ENCODE data around the gene NDUFS6. TPM values are rescaled to one million over a fixed set of nuclear protein-coding genes. Genes with fewer than 3 reads are reported as not detected.

Gene NDUFS6
- total and polyA plus RNA-seq, 2 of the 8 experiments (the other 6 are each of a cell fraction or from before 2014, with no cell fraction given), result 72.7 to 191 TPM

DNA sequence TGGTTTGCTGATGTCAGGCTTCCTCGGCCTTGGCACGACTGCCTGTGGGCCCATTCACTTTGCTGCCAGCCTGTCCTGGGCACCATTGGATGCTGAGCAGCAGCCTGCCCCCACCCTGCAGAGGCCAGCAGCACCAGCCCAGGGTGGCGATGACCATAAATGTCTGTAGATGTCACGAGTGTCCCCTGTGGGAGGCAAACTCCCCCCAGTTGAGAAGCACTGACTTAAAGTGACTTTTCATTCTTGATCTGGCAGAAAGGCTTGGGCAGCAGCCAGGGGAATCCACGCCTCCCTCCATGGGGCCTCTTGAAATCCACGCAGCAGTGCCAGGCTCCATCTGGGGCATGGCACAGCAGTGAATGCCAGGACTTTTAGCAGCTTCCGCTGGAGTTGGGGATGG is 59.7 kb downstream of the NDUFS6 start:
- Histone ChIP-seq H2BK120ac (replicated peaks; ENCODE audit: low read depth, low read length) (no peak overlapping the region), H3K23ac (ENCODE audit: insufficient read length) (no peak overlapping the region), H3K4me2 (ENCODE audit: insufficient read depth in 1 of 2, low read depth in 2 of 2, low read length in 2 of 2) (no peak overlapping the region), H3K9ac (replicated peaks in 1 of 4; ENCODE audit: extremely low read depth in 1 of 4, low read depth in 3 of 4, low read length in 3 of 4) (no peak overlapping the region), H4K20me1 (replicated peaks in 1 of 2; ENCODE audit: control insufficient read depth in 1 of 2, insufficient read depth in 2 of 2, low read length in 2 of 2) (no peaks in the 10 kb centered on the region), H3K23me2 (ENCODE audit: low read depth, low read length) (no peaks in the 10 kb centered on the region), H3K79me1 (ENCODE audit: low read depth, low read length) (no peaks in the 10 kb centered on the region), H2AFZ (ENCODE audit: low read length) (no peak overlapping the region), H3K9me3 (ENCODE audit: insufficient read depth in 2 of 2, low read depth in 1 of 2, low read length in 1 of 2) (no peaks in the 10 kb centered on the region), H4K91ac (replicated peaks; ENCODE audit: insufficient read length, low read length) (no peak overlapping the region), H3K79me2 (ENCODE audit: control insufficient read depth in 1 of 2, insufficient read depth in 2 of 2, low read length in 2 of 2) (no peaks in the 10 kb centered on the region), H2BK20ac (ENCODE audit: low read length) (no peak overlapping the region), H2AK5ac (ENCODE audit: low read depth, low read length) (no peak overlapping the region), H3K36me3 (ENCODE audit: control insufficient read depth in 2 of 4, insufficient read depth in 4 of 4, low read length in 3 of 4) (no peaks in the 10 kb centered on the region), H4K5ac (ENCODE audit: insufficient read length, low read depth, low read length) (no peak overlapping the region), H3K4me3 (ENCODE audit: extremely low read depth in 1 of 4, insufficient read depth in 2 of 4, low read depth in 3 of 4, low read length in 4 of 4) (no peak overlapping the region), H2BK5ac (ENCODE audit: low read depth, low read length) (no peak overlapping the region), H3K27me3 (replicated peaks in 1 of 4; ENCODE audit: control insufficient read depth in 3 of 4, extremely low read depth in 1 of 4, insufficient read depth in 3 of 4, low read length in 3 of 4) (peaks cover 0 to 15% (median 4%) of the 10 kb centered on the region in 4 experiments; a peak in 4 of 7 replicates), H3K18ac (ENCODE audit: extremely low read depth, low read length) (no peak overlapping the region), H4K8ac (ENCODE audit: extremely low read depth, insufficient read depth, low read length) (no peak overlapping the region), H2BK15ac (ENCODE audit: low read length) (no peak overlapping the region), H3K4me1 (replicated peaks in 1 of 4; ENCODE audit: control insufficient read depth in 3 of 4, insufficient read depth in 4 of 4, low read length in 3 of 4) (no peaks in the 10 kb centered on the region), H3K14ac (ENCODE audit: insufficient read length) (no peak overlapping the region), H2BK12ac (ENCODE audit: low read depth, low read length) (no peak overlapping the region), H3K4ac (replicated peaks; ENCODE audit: insufficient read length, low read depth, low read length) (no peak overlapping the region), H3K27ac (ENCODE audit: low read depth, low read length) (no peak overlapping the region), H3K56ac (replicated peaks; ENCODE audit: insufficient read length, low read depth, low read length) (no peak overlapping the region)
- no peak for FAIRE-seq
- TF ChIP-seq RXRA (IDR thresholded peaks at IDR 0.05; ENCODE audit: insufficient read depth, low read depth, low read length) (no peak), GABPA (IDR thresholded peaks at IDR 0.05; ENCODE audit: borderline replicate concordance, insufficient read depth, low read length) (no peak), SP4 (IDR thresholded peaks at IDR 0.05; ENCODE audit: low read length) (no peak), SP1 (IDR thresholded peaks at IDR 0.05; ENCODE audit: low read depth, low read length) (no peak), CHD1 (IDR thresholded peaks at IDR 0.05; ENCODE audit: low read depth, low read length) (no peak), SP2 (IDR thresholded peaks at IDR 0.05; ENCODE audit: low read length) (no peak), ZNF274 (IDR thresholded peaks at IDR 0.05; ENCODE audit: borderline replicate concordance, extremely low read depth, low read length) (no peak), PHF8 (conservative IDR thresholded peaks at IDR 0.05; ENCODE audit: low read depth, low read length) (no peak), TCF12 (IDR thresholded peaks at IDR 0.05; ENCODE audit: low read depth, low read length) (no peak), RNF2 (IDR thresholded peaks at IDR 0.05; ENCODE audit: borderline replicate concordance, low read depth, low read length, missing control alignments, poor library complexity, severe bottlenecking) (no peak), POU5F1 (IDR thresholded peaks at IDR 0.05; ENCODE audit: low read depth, low read length) (no peak)
- TF ChIP-seq, protein P1, sequence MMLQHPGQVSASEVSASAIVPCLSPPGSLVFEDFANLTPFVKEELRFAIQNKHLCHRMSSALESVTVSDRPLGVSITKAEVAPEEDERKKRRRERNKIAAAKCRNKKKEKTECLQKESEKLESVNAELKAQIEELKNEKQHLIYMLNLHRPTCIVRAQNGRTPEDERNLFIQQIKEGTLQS (IDR thresholded peaks at IDR 0.05; ENCODE audit: insufficient read depth, low read depth, low read length), result no peak
- POLR2A ChIA-PET (ENCODE audit: partially characterized antibody), result no interaction called here
- CTCF ChIA-PET (ENCODE audit: partially characterized antibody), result interaction anchor here (0.8 to 1.0 kb wide), 2 partner anchors 9 to 45 kb away, joined by 3 to 4 read pairs; no protein-coding TSS in a partner anchor
- DNase-seq (ENCODE audit: low read depth in 1 of 2, low spot score in 2 of 2), result no peak
- 80% methylated on average over 7 of the region's 7 CpGs; no CpG with 5 or more reads in 1 of the 2 experiments for WGBS, 2 experiments (ENCODE audit: extremely low coverage in 1 of 2, insufficient coverage in 1 of 2, insufficient read length in 1 of 2, insufficient replicate concordance in 2 of 2, low coverage in 1 of 2, low lambda C conversion rate in 2 of 2, missing lambda C conversion rate in 1 of 2)
